ENCODE results near the gene ANO3.
"Not testable (repeated sequence)": the region's sequence is repeated elsewhere in the genome, so short reads cannot be mapped to it uniquely, and the experiment has no call there.

ANO3 gene

GRCh38 chr11:26331911-26332571 lies at the start of gene ANO3:
Gene ANO3, plus strand, starts transcription at chr11:26332130. Its CDS starts 146 bp downstream, at chr11:26332276.
- no peak for DNase-seq

GRCh38 chr11:26283852-26284408 lies 48.0 kb upstream of the ANO3 start:
- DNase-seq: no peak

- DNase-seq: no peak
Measured at GRCh38 chr11:26285608-26286007, 46.3 kb upstream of the ANO3 start.

DNA sequence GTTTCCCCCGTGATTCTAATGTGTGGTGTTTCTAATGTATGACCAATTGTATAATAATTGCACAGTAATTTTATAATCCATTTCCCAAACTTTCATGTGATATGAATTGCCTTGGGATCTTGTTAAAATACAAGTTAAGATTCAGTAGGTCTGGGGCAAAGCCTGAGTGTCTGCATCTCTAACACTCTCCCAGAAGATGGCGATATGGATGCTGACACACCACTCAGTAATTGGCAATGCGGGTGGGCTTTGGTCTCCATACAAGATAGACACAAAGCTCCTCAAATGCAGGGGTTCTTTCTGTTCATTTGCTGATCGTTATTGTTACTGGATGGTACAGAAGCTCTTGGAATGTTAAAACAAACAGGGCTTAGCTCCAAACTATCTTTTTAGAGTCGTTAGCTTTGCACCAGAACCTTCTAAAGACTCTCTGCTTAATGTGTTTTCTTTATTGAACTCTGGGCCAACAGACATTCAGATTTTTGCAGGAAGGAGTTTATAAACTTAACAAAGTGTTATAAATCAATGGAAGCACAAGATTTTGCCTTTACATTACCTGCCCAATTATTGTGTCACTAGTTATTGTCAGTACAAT lies 45.4 kb upstream of the ANO3 start:
- no peak for DNase-seq

DNA sequence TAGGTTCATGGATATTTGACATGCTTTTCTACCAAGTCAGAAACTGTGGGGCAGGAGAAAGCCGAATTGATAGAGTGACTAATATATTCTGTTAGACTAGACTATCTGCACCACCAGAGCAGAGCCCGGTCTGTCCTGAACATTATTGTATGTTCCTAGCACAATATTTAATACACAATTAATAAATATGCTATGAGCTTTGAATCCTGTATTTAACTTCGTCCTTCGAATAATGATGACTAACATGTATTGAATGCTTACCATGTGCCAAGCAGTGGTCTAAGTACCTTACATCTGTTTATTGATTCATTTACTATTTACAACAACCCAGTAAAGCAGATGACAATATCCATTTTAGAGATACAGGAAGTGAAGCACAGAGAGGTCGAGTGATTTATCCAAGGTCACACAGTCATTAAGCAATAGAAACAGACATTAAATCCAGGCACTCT lies 44.8 kb upstream of the ANO3 start:
- DNase-seq: no peak

GRCh38 chr11:26297189-26297975 lies 34.5 kb upstream of the ANO3 start:
- no peak for DNase-seq

GRCh38 chr11:26316372-26316771 lies 15.6 kb upstream of the ANO3 start:
- DNase-seq: not testable (repeated sequence)

DNA sequence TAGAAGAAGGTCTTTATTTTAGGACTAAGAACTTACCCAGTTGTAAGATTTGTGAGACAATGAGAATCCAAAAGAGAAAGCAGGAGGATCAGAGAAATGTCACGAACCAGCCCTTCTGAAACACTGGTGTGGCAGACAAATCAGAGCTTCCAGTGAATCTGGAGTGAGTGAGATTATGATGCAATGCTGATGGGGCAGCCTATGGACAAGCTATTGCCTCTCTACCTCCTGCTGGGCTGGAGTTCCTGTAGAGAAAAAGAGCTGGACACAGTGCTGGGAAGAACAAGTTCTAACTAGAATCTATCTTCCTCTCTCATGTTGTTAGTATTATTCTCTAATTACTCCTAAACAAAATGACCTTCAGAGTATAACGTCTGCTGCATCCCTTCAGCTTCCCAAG lies 12.0 kb upstream of the ANO3 start:
- DNase-seq: no peak

GRCh38 chr11:26321516-26321915 lies 10.4 kb upstream of the ANO3 start:
- DNase-seq: no peak

DNA sequence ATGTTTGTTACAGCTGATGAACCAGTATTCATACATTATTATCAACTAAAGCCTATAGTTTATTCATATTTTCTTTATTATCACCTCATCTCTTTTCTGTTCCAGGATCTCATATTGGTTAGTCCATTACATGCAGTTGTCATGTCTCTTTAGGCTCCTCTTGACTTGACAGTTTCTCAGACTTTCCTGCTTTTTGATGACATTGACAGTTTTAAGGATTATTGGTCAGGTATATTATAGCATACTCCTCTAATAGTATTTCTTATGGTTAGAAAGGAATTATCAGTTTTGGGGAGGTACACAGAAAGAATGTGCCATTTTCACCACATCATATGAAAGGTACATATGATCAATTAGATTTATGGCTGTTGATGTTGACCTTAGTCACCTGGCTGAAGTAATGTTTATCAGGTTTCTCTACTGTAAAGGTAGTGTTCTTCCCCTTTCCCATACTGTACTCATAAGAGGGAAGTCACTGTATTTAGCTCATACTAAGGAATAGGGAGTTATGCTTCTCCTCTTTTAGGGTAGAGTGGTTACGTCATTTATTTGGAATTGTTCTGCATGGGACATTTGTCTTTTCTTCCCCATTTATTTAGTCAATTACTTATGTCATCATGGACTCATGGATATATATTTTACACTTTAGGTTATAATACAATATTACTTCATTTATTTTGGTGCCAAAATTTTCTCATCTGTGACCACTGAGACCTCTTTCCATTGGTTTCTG lies 9.4 kb upstream of the ANO3 start:
- DNase-seq: no peak

GRCh38 chr11:26323837-26324236 lies 8.1 kb upstream of the ANO3 start:
- no peak for DNase-seq

DNA sequence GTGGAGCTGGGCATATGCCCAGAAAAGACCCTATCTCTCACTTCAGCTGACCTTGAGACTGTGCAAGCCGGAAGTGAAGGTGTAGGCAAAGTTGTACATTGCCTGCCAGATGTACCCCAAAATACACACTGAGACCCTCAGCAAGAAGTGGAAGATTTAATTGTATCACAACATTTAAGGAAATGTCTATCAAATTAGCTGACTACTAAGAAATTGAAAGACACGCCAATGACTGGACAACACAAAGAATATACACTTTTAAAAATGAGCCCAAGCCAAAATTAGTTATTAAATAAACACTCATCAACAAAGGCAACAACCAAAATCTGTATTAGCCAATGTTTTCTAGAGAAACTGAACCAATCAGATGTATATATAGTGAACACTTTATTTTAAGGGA lies 7.7 kb upstream of the ANO3 start:
- DNase-seq: no peak

DNA sequence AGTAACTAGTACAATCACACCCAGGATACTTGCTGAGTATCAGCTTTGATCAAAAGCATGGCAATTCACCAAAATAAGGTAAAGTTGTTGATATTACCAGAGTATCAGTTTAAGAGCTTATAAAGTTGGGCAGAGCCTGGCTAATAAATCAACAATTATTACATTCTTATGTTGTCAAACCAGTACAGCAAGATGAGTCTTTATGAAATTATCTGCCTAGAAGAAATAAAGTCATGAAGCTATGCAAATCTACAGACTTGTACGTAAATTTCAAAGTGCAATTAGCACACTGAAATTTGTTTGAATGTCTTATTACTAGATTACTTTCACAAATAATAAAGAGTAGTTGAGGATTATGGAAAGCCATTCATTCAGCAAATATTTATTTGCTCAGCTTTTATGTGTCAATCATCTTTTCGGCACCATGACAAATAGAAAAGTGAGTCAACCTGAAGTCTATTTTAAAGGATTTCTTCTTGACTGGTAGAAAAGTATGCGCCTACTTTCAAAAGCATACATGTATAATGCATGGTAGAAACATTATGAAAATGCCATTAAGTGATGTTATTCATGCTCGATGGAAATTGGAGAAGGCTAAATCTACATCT lies 5.0 kb upstream of the ANO3 start:
- DNase-seq: no peak

DNA sequence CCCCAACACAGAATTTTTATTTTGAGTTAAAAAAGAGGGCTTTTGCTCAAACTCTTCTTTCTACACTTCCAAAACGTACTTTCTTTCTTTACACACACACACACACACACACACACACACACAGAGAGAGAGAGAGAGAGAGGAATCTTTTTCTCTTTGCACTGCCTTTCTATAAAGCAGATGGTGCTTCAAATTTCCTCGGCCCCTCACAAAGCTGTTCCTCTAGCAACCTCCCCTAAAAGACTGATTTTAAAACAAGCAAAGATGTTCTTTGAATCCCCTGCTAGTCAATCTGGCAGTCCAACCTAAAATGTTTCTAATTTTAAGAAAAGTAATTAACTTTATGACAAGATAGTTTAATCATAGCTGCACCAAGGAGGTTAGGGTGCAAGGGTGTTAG lies 2.7 kb upstream of the ANO3 start:
- no peak for DNase-seq

DNA sequence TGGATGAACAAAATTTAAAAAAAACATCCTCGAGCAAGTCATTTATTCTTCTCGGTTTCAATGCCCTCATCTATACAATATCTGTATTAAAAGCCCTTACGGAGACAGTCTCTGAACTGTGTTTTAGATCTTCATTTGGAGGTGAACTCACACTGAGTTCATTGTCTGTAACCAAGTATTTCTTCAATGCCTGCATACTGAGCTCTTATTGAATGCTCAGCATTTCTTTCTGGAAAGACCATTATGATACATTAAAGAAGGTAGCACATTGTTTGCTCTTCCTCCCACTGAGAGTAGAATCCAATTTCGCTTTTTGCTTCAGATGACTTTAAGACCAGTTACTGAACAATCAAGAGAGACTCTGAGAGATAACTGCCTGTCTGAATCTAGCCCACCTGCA lies 1.7 kb upstream of the ANO3 start:
- DNase-seq: no peak

GRCh38 chr11:26332572-26332915 lies 614 bp downstream of the ANO3 start:
- DNase-seq: no peak

DNA sequence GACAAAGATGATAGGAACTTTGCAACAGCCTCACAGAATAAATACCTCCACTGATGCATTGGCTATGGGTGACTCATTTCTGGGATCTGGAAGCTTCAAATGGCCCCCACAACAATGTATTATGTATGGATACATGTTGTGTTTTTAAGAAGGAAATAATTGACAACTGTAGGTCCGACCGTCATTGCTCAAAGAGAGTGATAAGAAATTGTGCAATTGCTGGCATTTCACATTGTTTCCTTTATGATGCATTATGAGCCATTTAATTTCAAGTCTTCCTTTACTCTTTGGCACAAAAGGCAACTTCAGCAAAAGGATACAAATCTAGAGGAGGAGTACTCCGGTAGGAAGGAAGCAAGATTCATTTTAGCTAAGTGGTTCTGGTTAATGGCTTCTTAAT lies 2.0 kb downstream of the ANO3 start:
- DNase-seq: no peak

GRCh38 chr11:26335903-26336302 lies 4.0 kb downstream of the ANO3 start:
- no peak for DNase-seq

DNA sequence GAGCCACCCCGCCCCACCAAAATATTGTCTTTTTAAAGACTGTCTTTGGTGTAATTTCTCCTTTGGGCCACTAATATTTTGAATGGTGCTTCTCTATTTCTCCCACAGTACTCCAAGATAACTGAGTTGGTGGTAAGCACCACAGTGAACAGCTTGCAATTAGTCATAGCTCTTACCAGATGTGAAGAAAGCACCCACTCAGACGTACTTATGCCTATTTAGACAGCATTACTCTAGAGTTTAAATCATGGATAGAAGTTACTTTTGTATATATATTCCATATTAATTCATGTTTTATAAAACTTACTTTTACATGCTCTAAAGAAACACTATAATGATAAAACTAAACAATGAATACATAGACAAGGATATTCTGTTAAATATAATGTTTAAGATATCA lies 12.7 kb downstream of the ANO3 start:
- no peak for DNase-seq

DNA sequence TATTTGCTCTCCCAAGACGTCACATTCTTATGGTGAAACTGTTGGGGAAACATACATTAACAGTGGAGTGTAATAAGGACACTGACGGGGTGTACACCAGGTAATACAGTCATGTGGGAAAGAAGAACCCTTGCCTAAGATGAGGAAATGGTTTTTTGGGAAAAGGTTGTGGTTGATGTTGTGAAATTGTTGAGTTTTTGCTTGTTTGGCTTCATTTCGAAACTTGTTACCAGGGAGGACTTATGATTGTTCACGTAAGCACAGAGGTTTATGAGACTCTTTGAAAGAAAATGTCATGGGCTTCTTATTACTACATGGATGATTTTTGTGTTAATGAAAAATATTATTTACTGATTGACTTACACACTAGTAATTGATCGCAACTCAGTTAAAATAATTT lies 16.8 kb downstream of the ANO3 start:
- DNase-seq: no peak

DNA sequence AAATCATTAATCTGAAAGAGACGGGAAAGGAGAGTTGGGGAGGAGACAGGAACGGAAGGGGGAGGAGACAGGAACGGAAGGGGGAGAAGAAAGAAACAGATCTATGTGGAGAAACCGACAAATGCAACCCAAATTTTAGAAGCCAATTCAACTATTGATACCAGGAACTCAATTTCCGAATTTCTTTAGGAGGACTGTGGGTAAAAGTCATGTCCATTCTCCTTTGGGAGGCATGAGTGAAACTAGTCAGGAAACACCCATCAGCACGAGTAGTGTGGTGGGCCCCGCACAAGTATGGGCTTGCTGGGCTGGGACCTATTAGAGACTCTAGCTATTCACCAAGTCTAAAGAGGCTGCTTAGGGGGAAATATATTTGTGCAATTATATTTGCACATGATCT lies 18.1 kb downstream of the ANO3 start:
- DNase-seq: no peak

DNA sequence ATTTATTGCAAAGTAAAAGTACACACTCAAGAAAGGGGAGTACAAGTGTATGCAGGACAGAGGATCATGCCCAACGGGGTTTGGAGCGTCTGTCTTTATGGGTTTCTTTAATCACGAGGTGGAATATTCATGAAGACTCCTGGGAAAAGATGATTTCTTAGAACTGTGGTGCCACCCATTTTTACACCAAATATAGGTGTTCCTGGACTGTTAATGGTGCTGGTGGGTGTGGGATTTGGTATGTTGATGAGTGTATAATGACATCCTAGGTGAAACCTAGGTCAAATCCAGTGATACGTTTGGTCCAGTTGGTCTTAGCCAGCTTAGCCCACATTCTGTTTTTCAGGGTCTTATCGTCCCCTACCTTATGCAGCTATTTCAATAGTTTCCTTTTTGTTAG lies 21.1 kb downstream of the ANO3 start:
- DNase-seq: no peak

GRCh38 chr11:26359055-26359454 lies 27.1 kb downstream of the ANO3 start:
- no peak for DNase-seq
